ENCODE data around the gene SMYD3. TPM values are rescaled to one million over a fixed set of nuclear protein-coding genes. Genes with fewer than 3 reads are reported as not detected.
"Not testable (repeated sequence)": the region's sequence is repeated elsewhere in the genome, so short reads cannot be mapped to it uniquely, and the experiment has no call there.

The SMYD3 gene
- total and polyA plus RNA-seq, 2 experiments from 2014 or later, result 30.8 to 68.5 TPM

DNA sequence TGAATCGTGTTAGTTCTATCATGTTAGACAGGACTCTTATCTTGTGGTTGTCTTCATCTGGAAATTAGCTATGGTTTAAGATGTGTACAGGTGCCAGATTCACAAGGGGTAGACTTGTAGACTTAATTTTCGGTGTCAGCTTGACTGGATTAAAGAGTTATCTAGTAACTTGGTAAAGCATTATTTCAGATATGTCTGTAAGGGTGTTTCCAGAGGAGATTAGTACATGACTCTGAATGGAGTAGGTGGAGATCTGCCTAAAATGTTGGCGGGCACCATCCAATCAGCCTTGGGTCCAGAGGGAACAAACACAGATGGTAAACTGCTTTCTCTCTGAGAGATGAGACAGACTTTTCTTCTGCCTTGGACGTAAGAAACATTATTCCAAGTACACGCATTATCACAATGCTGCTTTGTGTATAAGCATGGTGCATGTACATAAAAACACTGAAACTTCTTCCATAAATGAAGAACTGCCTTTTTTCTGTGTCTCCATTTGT lies 434.6 kb downstream of the SMYD3 start:
- no peaks in the 10 kb centered on the region for H4K20me1 ChIP-seq (ENCODE audit: insufficient read depth, poor library complexity, severe bottlenecking)
- no peaks in the 10 kb centered on the region for H3K79me2 ChIP-seq
- H3K9me3 ChIP-seq (ENCODE audit: low read depth), result no peaks in the 10 kb centered on the region
- no peaks in the 10 kb centered on the region for H3K9me2 ChIP-seq (replicated peaks; ENCODE audit: insufficient read depth)
- DNase-seq (ENCODE audit: low spot score), result no peak
- 92% methylated on average over 5 of the region's 5 CpGs for WGBS (ENCODE audit: low lambda C conversion rate, missing lambda C conversion rate)
- no peaks in the 10 kb centered on the region for H3K27me3 ChIP-seq
- no peak overlapping the region for H3K4me3 ChIP-seq
- TF ChIP-seq EZH2 (IDR thresholded peaks at IDR 0.05; ENCODE audit: borderline replicate concordance) (no peak), EZH2phosphoT487 (IDR thresholded peaks at IDR 0.05; ENCODE audit: low read depth, severe bottlenecking, unreplicated experiment) (no peak)
- TF ChIP-seq, protein P1, sequence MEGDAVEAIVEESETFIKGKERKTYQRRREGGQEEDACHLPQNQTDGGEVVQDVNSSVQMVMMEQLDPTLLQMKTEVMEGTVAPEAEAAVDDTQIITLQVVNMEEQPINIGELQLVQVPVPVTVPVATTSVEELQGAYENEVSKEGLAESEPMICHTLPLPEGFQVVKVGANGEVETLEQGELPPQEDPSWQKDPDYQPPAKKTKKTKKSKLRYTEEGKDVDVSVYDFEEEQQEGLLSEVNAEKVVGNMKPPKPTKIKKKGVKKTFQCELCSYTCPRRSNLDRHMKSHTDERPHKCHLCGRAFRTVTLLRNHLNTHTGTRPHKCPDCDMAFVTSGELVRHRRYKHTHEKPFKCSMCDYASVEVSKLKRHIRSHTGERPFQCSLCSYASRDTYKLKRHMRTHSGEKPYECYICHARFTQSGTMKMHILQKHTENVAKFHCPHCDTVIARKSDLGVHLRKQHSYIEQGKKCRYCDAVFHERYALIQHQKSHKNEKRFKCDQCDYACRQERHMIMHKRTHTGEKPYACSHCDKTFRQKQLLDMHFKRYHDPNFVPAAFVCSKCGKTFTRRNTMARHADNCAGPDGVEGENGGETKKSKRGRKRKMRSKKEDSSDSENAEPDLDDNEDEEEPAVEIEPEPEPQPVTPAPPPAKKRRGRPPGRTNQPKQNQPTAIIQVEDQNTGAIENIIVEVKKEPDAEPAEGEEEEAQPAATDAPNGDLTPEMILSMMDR (IDR thresholded peaks at IDR 0.05; ENCODE audit: poor library complexity), result no peak
- no peak overlapping the region for H3K4me2 ChIP-seq
- H3K36me3 ChIP-seq (replicated peaks; ENCODE audit: insufficient read depth, low read depth), result no peaks in the 10 kb centered on the region
- peaks cover 1% of the 10 kb centered on the region for H3K4me1 ChIP-seq (ENCODE audit: insufficient read depth)
- no peak overlapping the region for H3K27ac ChIP-seq
- no peak overlapping the region for H2AFZ ChIP-seq

DNA sequence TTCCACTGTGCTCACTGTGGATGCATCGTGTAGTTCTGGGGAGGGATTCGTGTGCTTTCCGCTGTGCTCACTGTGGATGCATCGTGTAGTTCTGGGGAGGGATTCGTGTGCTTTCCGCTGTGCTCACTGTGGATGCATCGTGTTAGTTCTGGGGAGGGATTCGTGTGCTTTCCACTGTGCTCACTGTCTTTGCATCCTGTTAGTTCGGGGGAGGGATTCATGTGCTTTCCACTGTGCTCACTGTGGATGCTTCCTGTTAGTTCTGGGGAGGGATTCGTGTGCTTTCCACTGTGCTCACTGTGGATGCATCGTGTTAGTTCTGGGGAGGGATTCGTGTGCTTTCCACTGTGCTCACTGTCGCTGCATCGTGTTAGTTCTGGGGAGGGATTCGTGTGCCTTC lies 435.1 kb downstream of the SMYD3 start:
- WGBS (ENCODE audit: low lambda C conversion rate, missing lambda C conversion rate), result 73% methylated on average over 6 of the region's 15 CpGs

DNA sequence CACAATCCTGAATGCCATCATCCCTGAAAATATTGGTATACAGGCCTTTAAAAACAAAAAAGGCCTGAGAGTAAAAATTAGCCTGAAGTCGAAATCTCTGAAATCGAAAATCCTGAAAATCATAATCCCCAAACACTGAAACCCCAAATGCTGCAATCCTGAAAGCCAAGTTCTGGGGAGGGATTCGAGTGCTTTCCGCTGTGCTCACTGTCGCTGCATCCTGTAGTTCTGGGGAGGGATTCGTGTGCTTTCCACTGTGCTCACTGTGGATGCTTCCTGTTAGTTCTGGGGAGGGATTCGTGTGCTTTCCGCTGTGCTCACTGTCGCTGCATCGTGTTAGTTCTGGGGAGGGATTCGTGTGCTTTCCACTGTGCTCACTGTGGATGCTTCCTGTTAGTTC lies 435.5 kb downstream of the SMYD3 start:
- H2AFZ ChIP-seq; H3K36me3 ChIP-seq (replicated peaks; ENCODE audit: insufficient read depth, low read depth); H3K27ac ChIP-seq; DNase-seq (ENCODE audit: low spot score); H4K20me1 ChIP-seq (ENCODE audit: insufficient read depth, poor library complexity, severe bottlenecking); H3K4me3 ChIP-seq; H3K4me2 ChIP-seq; H3K27me3 ChIP-seq; H3K79me2 ChIP-seq; H3K9me3 ChIP-seq (ENCODE audit: low read depth); H3K9me2 ChIP-seq (replicated peaks; ENCODE audit: insufficient read depth): not testable (repeated sequence)
- 89% methylated on average over 6 of the region's 11 CpGs for WGBS (ENCODE audit: low lambda C conversion rate, missing lambda C conversion rate)
- H3K4me1 ChIP-seq (ENCODE audit: insufficient read depth), result peaks cover 11% of the 10 kb centered on the region

More for the DNA sequence above, 435.1 kb downstream of the SMYD3 start:
- H4K20me1 ChIP-seq (ENCODE audit: insufficient read depth, poor library complexity, severe bottlenecking); H3K27ac ChIP-seq; H3K9me3 ChIP-seq (ENCODE audit: low read depth); H3K4me3 ChIP-seq; H2AFZ ChIP-seq; H3K27me3 ChIP-seq; H3K4me2 ChIP-seq; H3K4me1 ChIP-seq (ENCODE audit: insufficient read depth); H3K79me2 ChIP-seq; H3K36me3 ChIP-seq (replicated peaks; ENCODE audit: insufficient read depth, low read depth); H3K9me2 ChIP-seq (replicated peaks; ENCODE audit: insufficient read depth); DNase-seq (ENCODE audit: low spot score): not testable (repeated sequence)

DNA sequence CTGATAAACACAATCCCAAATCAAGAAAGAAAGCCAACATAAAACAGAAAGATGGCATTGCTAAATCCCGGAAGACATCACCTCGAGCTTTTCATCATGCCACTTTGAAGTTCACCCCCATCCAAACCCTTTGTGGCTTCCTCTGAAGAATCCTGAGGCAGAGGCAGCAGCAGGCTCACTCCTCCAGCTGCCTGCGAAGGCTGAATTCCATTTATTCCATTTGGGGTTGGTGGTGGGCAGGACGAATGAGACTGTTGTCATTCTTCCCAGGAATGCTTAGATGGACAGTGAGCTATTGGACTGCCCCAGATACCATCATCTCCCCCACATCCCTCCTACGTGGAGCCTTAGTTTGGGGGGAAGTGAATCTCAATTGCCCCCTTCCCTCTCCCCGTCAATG lies 437.5 kb downstream of the SMYD3 start:
- no peak for DNase-seq (ENCODE audit: low spot score)
- Histone ChIP-seq H3K27ac (no peak overlapping the region), H3K79me2 (no peaks in the 10 kb centered on the region), H3K27me3 (no peaks in the 10 kb centered on the region), H3K4me1 (ENCODE audit: insufficient read depth) (peaks cover 14% of the 10 kb centered on the region), H3K9me2 (replicated peaks; ENCODE audit: insufficient read depth) (no peaks in the 10 kb centered on the region), H4K20me1 (ENCODE audit: insufficient read depth, poor library complexity, severe bottlenecking) (no peaks in the 10 kb centered on the region), H2AFZ (no peak overlapping the region), H3K4me3 (no peak overlapping the region), H3K4me2 (no peak overlapping the region), H3K9me3 (ENCODE audit: low read depth) (no peaks in the 10 kb centered on the region), H3K36me3 (replicated peaks; ENCODE audit: insufficient read depth, low read depth) (no peaks in the 10 kb centered on the region)
- WGBS (ENCODE audit: low lambda C conversion rate, missing lambda C conversion rate), result 89% methylated on average over 6 of the region's 6 CpGs
- no peak for TF ChIP-seq EZH2phosphoT487 (IDR thresholded peaks at IDR 0.05; ENCODE audit: low read depth, severe bottlenecking, unreplicated experiment)
- TF ChIP-seq, protein P1 (IDR thresholded peaks at IDR 0.05; ENCODE audit: poor library complexity), result no peak
- no peak for TF ChIP-seq EZH2 (IDR thresholded peaks at IDR 0.05; ENCODE audit: borderline replicate concordance)

Measured in hepatocyte (in vitro differentiated cells).